H1 (cell line): ENCODE data around the gene NTN5. TPM values are rescaled to one million over a fixed set of nuclear protein-coding genes. Genes with fewer than 3 reads are reported as not detected.

Experiments used
- CTCF ChIA-PET: fragments of 300-600 bp; sonication (Branson Sonifier 250); formaldehyde crosslinking; loops from one replicate; lab custom pipeline; 2021; ENCODE audit not compliant: partially characterized antibody; lab: Charles Lee
- POLR2A ChIA-PET: fragments of 300-600 bp; sonication (Branson Sonifier 250); formaldehyde crosslinking; loops from one replicate; lab custom pipeline; 2021; ENCODE audit warnings: inconsistent platforms; ENCODE audit not compliant: partially characterized antibody; lab: Charles Lee
- DNase-seq, 2 experiments: peaks; one replicate each; pipeline versions ENCODE4 v3.0.0 to v3.0.0-alpha.2; 2010 to 2022; ENCODE audit warnings: low spot score in 2 of 2, low read depth in 1 of 2, mixed read lengths in 1 of 2
- FAIRE-seq: peaks from 2 replicates; lab custom pipeline; 2011; peaks lifted over from hg19 to GRCh38; lab: Jason Lieb, UNC
- H2AFZ ChIP-seq: 2 replicates; pipeline ENCODE4 v1.8.1; 2012; ENCODE audit warnings: low read length, inconsistent platforms
- H2AK5ac ChIP-seq: 2 replicates; pipeline ENCODE4 v1.6.1; 2013; ENCODE audit warnings: low read depth, low read length
- H2BK120ac ChIP-seq: replicated peaks from 2 replicates; pipeline ENCODE3; 2013; ENCODE audit warnings: low read depth, low read length, inconsistent platforms
- H2BK12ac ChIP-seq: 2 replicates; pipeline ENCODE4 v1.6.1; 2013; ENCODE audit warnings: low read depth, low read length
- H2BK15ac ChIP-seq: 2 replicates; pipeline ENCODE4 v1.6.1; 2013; ENCODE audit warnings: low read length
- H2BK20ac ChIP-seq: 2 replicates; pipeline ENCODE4 v1.6.1; 2013; ENCODE audit warnings: low read length
- H2BK5ac ChIP-seq: 2 replicates; pipeline ENCODE4 v1.6.1; 2013; ENCODE audit warnings: low read depth, low read length
- H3K14ac ChIP-seq: 2 replicates; pipeline ENCODE4 v1.6.1; 2013; ENCODE audit warnings: inconsistent platforms; ENCODE audit not compliant: insufficient read length
- H3K18ac ChIP-seq: 2 replicates; pipeline ENCODE4 v1.6.1; 2013; ENCODE audit warnings: low read length; ENCODE audit errors: extremely low read depth
- H3K23ac ChIP-seq: 2 replicates; pipeline ENCODE4 v1.6.1; 2013; ENCODE audit warnings: inconsistent platforms; ENCODE audit not compliant: insufficient read length
- H3K23me2 ChIP-seq: 2 replicates; pipeline ENCODE4 v1.6.1; 2013; ENCODE audit warnings: low read depth, low read length
- H3K27ac ChIP-seq: 2 replicates; pipeline ENCODE4 v1.6.1; 2011; ENCODE audit warnings: low read depth, low read length, inconsistent platforms
- H3K27me3 ChIP-seq, 4 experiments: replicated peaks in 1 of 4; 1 replicate in 1 of 4; 2 replicates in 3 of 4; pipeline versions ENCODE4 v1.6.1 to v1.8.1; 2011 to 2013; ENCODE audit warnings: low read length in 3 of 4, mild to moderate bottlenecking in 3 of 4, inconsistent platforms in 2 of 4, mixed read lengths in 2 of 4, moderate library complexity in 1 of 4; ENCODE audit not compliant: control insufficient read depth in 3 of 4, insufficient read depth in 3 of 4; ENCODE audit errors: extremely low read depth in 1 of 4
- H3K36me3 ChIP-seq, 4 experiments: 2 replicates each; pipeline versions ENCODE4 v1.6.1 to v1.8.1; 2011 to 2013; ENCODE audit warnings: mild to moderate bottlenecking in 4 of 4, low read length in 3 of 4, moderate library complexity in 2 of 4, control low read depth in 1 of 4, inconsistent platforms in 1 of 4; ENCODE audit not compliant: insufficient read depth in 4 of 4, control insufficient read depth in 2 of 4
- H3K4ac ChIP-seq: replicated peaks from 2 replicates; pipeline ENCODE3; 2013; ENCODE audit warnings: low read length, low read depth, mixed read lengths, inconsistent platforms; ENCODE audit not compliant: insufficient read length
- H3K4me1 ChIP-seq, 4 experiments: replicated peaks in 1 of 4; 1 replicate in 1 of 4; 2 replicates in 3 of 4; pipeline versions ENCODE4 v1.6.1 to v1.8.1; 2011 to 2013; ENCODE audit warnings: low read length in 3 of 4, inconsistent platforms in 2 of 4, mixed read lengths in 1 of 4; ENCODE audit not compliant: insufficient read depth in 4 of 4, control insufficient read depth in 3 of 4
- H3K4me2 ChIP-seq, 2 experiments: 2 replicates each; pipeline versions ENCODE4 v1.6.1 to v1.8.1; 2011 to 2013; ENCODE audit warnings: low read depth in 2 of 2, low read length in 2 of 2, control low read depth in 1 of 2, inconsistent platforms in 1 of 2, mild to moderate bottlenecking in 1 of 2; ENCODE audit not compliant: insufficient read depth in 1 of 2
- H3K4me3 ChIP-seq, 4 experiments: fragments of 200-600, 300-600 bp in 1 of 4; sonication (generic), shearing (Covaris generic), sonication (Bioruptor Twin) in 1 of 4; 2 replicates each; pipeline versions ENCODE4 v1.5.1 to v1.8.1; 2011 to 2016; ENCODE audit warnings: low read length in 4 of 4, low read depth in 3 of 4, control low read depth in 2 of 4, inconsistent platforms in 2 of 4, mild to moderate bottlenecking in 2 of 4, mixed read lengths in 1 of 4, moderate library complexity in 1 of 4; ENCODE audit not compliant: insufficient read depth in 2 of 4; ENCODE audit errors: extremely low read depth in 1 of 4
- H3K56ac ChIP-seq: replicated peaks from 2 replicates; pipeline ENCODE3; 2013; ENCODE audit warnings: low read depth, mild to moderate bottlenecking, mixed read lengths, low read length, inconsistent platforms; ENCODE audit not compliant: insufficient read length
- H3K79me1 ChIP-seq: 2 replicates; pipeline ENCODE4 v1.6.1; 2013; ENCODE audit warnings: low read depth, low read length, control low read depth
- H3K79me2 ChIP-seq, 2 experiments: 2 replicates each; pipeline versions ENCODE4 v1.6.1 to v1.8.1; 2012 to 2013; ENCODE audit warnings: low read length in 2 of 2, mild to moderate bottlenecking in 2 of 2, inconsistent platforms in 1 of 2; ENCODE audit not compliant: insufficient read depth in 2 of 2, control insufficient read depth in 1 of 2
- H3K9ac ChIP-seq, 4 experiments: replicated peaks in 1 of 4; 1 replicate in 1 of 4; 2 replicates in 3 of 4; pipeline versions ENCODE4 v1.6.1 to v1.8.1; 2011 to 2013; ENCODE audit warnings: low read depth in 3 of 4, low read length in 3 of 4, control low read depth in 2 of 4, mild to moderate bottlenecking in 2 of 4, moderate library complexity in 2 of 4, inconsistent platforms in 1 of 4; ENCODE audit errors: extremely low read depth in 1 of 4
- H3K9me3 ChIP-seq, 2 experiments: 2 replicates each; pipeline versions ENCODE4 v1.6.1 to v1.8.1; 2012 to 2013; ENCODE audit warnings: mild to moderate bottlenecking in 2 of 2, moderate library complexity in 2 of 2, control low read depth in 1 of 2, inconsistent platforms in 1 of 2, low read depth in 1 of 2, low read length in 1 of 2, mixed read lengths in 1 of 2; ENCODE audit not compliant: insufficient read depth in 2 of 2
- H4K20me1 ChIP-seq, 2 experiments: replicated peaks in 1 of 2; 2 replicates each; pipeline versions ENCODE3 to v1.8.1; 2011 to 2013; ENCODE audit warnings: inconsistent platforms in 2 of 2, low read length in 2 of 2, mild to moderate bottlenecking in 1 of 2; ENCODE audit not compliant: insufficient read depth in 2 of 2, control insufficient read depth in 1 of 2
- H4K5ac ChIP-seq: 2 replicates; pipeline ENCODE4 v1.6.1; 2013; ENCODE audit warnings: low read length, low read depth, mixed read lengths, inconsistent platforms; ENCODE audit not compliant: insufficient read length
- H4K8ac ChIP-seq: 2 replicates; pipeline ENCODE4 v1.8.0; 2013; ENCODE audit warnings: mild to moderate bottlenecking, moderate library complexity, low read length, inconsistent platforms; ENCODE audit not compliant: insufficient read depth; ENCODE audit errors: extremely low read depth
- H4K91ac ChIP-seq: replicated peaks from 2 replicates; pipeline ENCODE3; 2013; ENCODE audit warnings: low read length, mixed read lengths, inconsistent platforms; ENCODE audit not compliant: insufficient read length
- ATF2 ChIP-seq: IDR thresholded peaks from 2 replicates; pipeline ENCODE4 v1.6.1; 2012; ENCODE audit warnings: low read length, inconsistent platforms
- EZH2 ChIP-seq: fragments of 200-600 bp; sonication (generic); IDR thresholded peaks from 2 replicates; pipeline ENCODE4 v1.7.1; 2012; ENCODE audit warnings: low read depth, mild to moderate bottlenecking, moderate library complexity, low read length, inconsistent platforms; ENCODE audit not compliant: severe bottlenecking
- FOSL1 ChIP-seq: IDR thresholded peaks from 2 replicates; pipeline ENCODE4 v1.6.1; 2011; ENCODE audit warnings: mild to moderate bottlenecking, low read depth, low read length, moderate library complexity; ENCODE audit not compliant: insufficient read depth
- JUN ChIP-seq: IDR thresholded peaks from 2 replicates; pipeline ENCODE4 v1.6.1; 2011; ENCODE audit warnings: low read depth, mild to moderate bottlenecking, improper control_type of control experiment, low read length
- KDM1A ChIP-seq: fragments of 200-600, 300-600 bp; sonication (generic); IDR thresholded peaks from 2 replicates; pipeline ENCODE4 v1.7.1; 2016; ENCODE audit warnings: mild to moderate bottlenecking, low read length, borderline replicate concordance
- NRF1 ChIP-seq: IDR thresholded peaks from 2 replicates; pipeline ENCODE4 v1.6.1; 2011; ENCODE audit warnings: mild to moderate bottlenecking, low read depth, low read length, improper control_type of control experiment
- PHF8 ChIP-seq: fragments of 200-600 bp; sonication (generic); conservative IDR thresholded peaks from 2 replicates; pipeline ENCODE4 v1.7.1; 2012; ENCODE audit warnings: low read depth, mild to moderate bottlenecking, inconsistent platforms, low read length, moderate library complexity
- POU5F1 ChIP-seq: IDR thresholded peaks from 2 replicates; pipeline ENCODE4 v1.6.1; 2011; ENCODE audit warnings: low read depth, mild to moderate bottlenecking, low read length, moderate library complexity
- RNF2 ChIP-seq: fragments of 200-900, 300-1000 bp; sonication (generic); IDR thresholded peaks from 2 replicates; pipeline ENCODE4 v1.7.1; 2016; ENCODE audit warnings: borderline replicate concordance, low read depth, mild to moderate bottlenecking, antibody characterized with exemption, low read length; ENCODE audit not compliant: poor library complexity, severe bottlenecking; ENCODE audit errors: missing control alignments
- SAP30 ChIP-seq: fragments of 300-600 bp; sonication (generic); IDR thresholded peaks from 2 replicates; pipeline ENCODE4 v1.7.1; 2012; ENCODE audit warnings: low read length, moderate library complexity, mild to moderate bottlenecking, inconsistent platforms; ENCODE audit not compliant: insufficient read depth, insufficient replicate concordance
- SRF ChIP-seq: IDR thresholded peaks from 2 replicates; pipeline ENCODE4 v1.6.1; 2011; ENCODE audit warnings: mild to moderate bottlenecking, low read depth, low read length, moderate library complexity
- WGBS, 2 experiments: shearing (Covaris generic) in 1 of 2; methylation state at CpG; one replicate each; pipeline versions ENCODE4 v1.1.6 to v1.1.7; 2013 to 2015; ENCODE audit warnings: low lambda C conversion rate in 2 of 2, mixed read lengths in 2 of 2, inconsistent platforms in 1 of 2, low coverage in 1 of 2, missing lambda C conversion rate in 1 of 2; ENCODE audit not compliant: insufficient replicate concordance in 2 of 2, insufficient coverage in 1 of 2, insufficient read length in 1 of 2; ENCODE audit errors: extremely low coverage in 1 of 2, missing lambda C conversion rate in 1 of 2; 5-methylcytosine and 5-hydroxymethylcytosine counted together
- polyA plus RNA-seq, 7 experiments: library from polyadenylated mRNA; depleted of rRNA in 3 of 7; stranded (reverse) in 5 of 7; unstranded in 2 of 7; fragments of >200 nt in 5 of 7; fragments of 200-250 nt in 2 of 7; gene quantifications; 1 replicate in 5 of 7; 2 replicates in 1 of 7; 4 replicates in 1 of 7; pipeline versions ENCODE4 v1.2.1 to v1.2.3, GENCODE V29; 2011 to 2013; ENCODE audit warnings: missing spikeins in 2 of 7, mixed read lengths in 2 of 7
- total RNA-seq: library from RNA; stranded (reverse); fragmentation: NEBNext Ultra II Directional; extraction: Animal tissue kit (Norgen Biotek cat#: 25700); gene quantifications from 2 replicates; pipeline ENCODE4 v1.2.1, GENCODE V29; 2021

NTN5 gene
- total and polyA plus RNA-seq, 2 of the 8 experiments (the other 6 are each of a cell fraction or from before 2014, with no cell fraction given): 0.47 to 0.85 TPM

- Histone ChIP-seq H2BK12ac (no peak overlapping the region), H3K56ac (no peak overlapping the region), H3K9me3 (no peaks in the 10 kb centered on the region), H3K79me2 (no peaks in the 10 kb centered on the region), H4K5ac (no peak overlapping the region), H3K9ac (no peak overlapping the region; a peak in 1 of 7 replicates), H4K20me1 (no peaks in the 10 kb centered on the region), H3K27me3 (no peaks in the 10 kb centered on the region), H3K18ac (no peak overlapping the region), H4K8ac (no peak overlapping the region), H3K14ac (no peak overlapping the region), H3K4me3 (no peak overlapping the region), H3K79me1 (no peaks in the 10 kb centered on the region), H3K4ac (no peak overlapping the region), H2BK5ac (no peak overlapping the region), H3K23ac (no peak overlapping the region), H2BK20ac (no peak overlapping the region), H2AFZ (no peak overlapping the region), H3K4me1 (no peaks in the 10 kb centered on the region; a peak in 1 of 7 replicates), H2BK120ac (no peak overlapping the region), H3K4me2 (no peak overlapping the region), H4K91ac (no peak overlapping the region), H3K27ac (no peak overlapping the region), H2AK5ac (no peak overlapping the region), H3K23me2 (no peaks in the 10 kb centered on the region), H2BK15ac (no peak overlapping the region), H3K36me3 (no peaks in the 10 kb centered on the region)
- CTCF ChIA-PET: interaction anchor here (0.6 to 2.1 kb wide), 6 partner anchors 8 to 34 kb away, joined by 3 to 13 read pairs (median 7); partner anchors contain the start of gene FUT2
- POLR2A ChIA-PET: interaction anchor here (1.0 to 3.9 kb wide), 4 partner anchors 9 to 30 kb away, joined by 4 to 18 read pairs (median 4); partner anchors contain the start of gene FUT2
- FAIRE-seq (no peak), DNase-seq (no peak)
- 78% methylated on average over 11 of the region's 11 CpGs; no CpG with 5 or more reads in 1 of the 2 experiments for WGBS, 2 experiments
- TF ChIP-seq SAP30 (no peak), SRF (no peak), FOSL1 (no peak), JUN (no peak), PHF8 (no peak), RNF2 (no peak), POU5F1 (no peak), EZH2 (no peak), NRF1 (no peak), KDM1A (no peak), ATF2 (no peak)
Observed at GRCh38 chr19:48683349-48683748, 10.5 kb upstream of the NTN5 start.
